Lower lobe of right lung (tissue), 2 donors: ENCODE results near the gene MYPN. TPM values are rescaled to one million over a fixed set of nuclear protein-coding genes. Genes with fewer than 3 reads are reported as not detected.

Source experiments
- ATAC-seq, 2 donors: fragments of 200-7000 bp; cut with Tn5 transposase; one replicate each; pipeline ENCODE4 v1.9.1; 2020 to 2022; ENCODE audit warnings: mild to moderate bottlenecking in 2 of 2, moderate library complexity in 2 of 2
- DNase-seq: peaks from one replicate; pipeline ENCODE4 v3.0.0-alpha.2; 2020
- H3K27ac ChIP-seq: fragments of 200-600 bp; one replicate; pipeline ENCODE4 v1.8.0; 2022
- H3K27me3 ChIP-seq: fragments of 200-600 bp; one replicate; pipeline ENCODE4 v1.8.0; 2022; ENCODE audit warnings: low read depth
- H3K36me3 ChIP-seq: fragments of 200-600 bp; one replicate; pipeline ENCODE4 v1.8.0; 2022; ENCODE audit warnings: mild to moderate bottlenecking
- H3K4me1 ChIP-seq: fragments of 200-600 bp; one replicate; pipeline ENCODE4 v1.8.0; 2022
- H3K4me3 ChIP-seq: fragments of 200-600 bp; one replicate; pipeline ENCODE4 v1.8.0; 2022; ENCODE audit warnings: mild to moderate bottlenecking
- H3K9me3 ChIP-seq: fragments of 200-600 bp; one replicate; pipeline ENCODE4 v1.8.0; 2022
- intact Hi-C: fragments of 100-400 bp; cut with DNase I; formaldehyde crosslinking; loops from one replicate; pipeline ENCODE4 v1.11.0; 2022
- total RNA-seq: library from RNA; stranded (reverse); fragmentation: NEBNext Ultra II Directional; extraction: Animal tissue kit (Norgen Biotek cat#: 25700); gene quantifications from one replicate; pipeline ENCODE4 v1.2.1, GENCODE V29; 2021
- TF ChIP-seq, protein P1 (sequence below): fragments of 200-600 bp; IDR thresholded peaks from one replicate; pipeline ENCODE4 v1.8.0; 2022; ENCODE audit warnings: antibody characterized with exemption, mild to moderate bottlenecking
- donor health status: DM: no; HTN: yes; CAD: no; lungs with severe emphysema.

The MYPN gene
- total RNA-seq, 1 donor from 2014 or later, result not detected

DNA sequence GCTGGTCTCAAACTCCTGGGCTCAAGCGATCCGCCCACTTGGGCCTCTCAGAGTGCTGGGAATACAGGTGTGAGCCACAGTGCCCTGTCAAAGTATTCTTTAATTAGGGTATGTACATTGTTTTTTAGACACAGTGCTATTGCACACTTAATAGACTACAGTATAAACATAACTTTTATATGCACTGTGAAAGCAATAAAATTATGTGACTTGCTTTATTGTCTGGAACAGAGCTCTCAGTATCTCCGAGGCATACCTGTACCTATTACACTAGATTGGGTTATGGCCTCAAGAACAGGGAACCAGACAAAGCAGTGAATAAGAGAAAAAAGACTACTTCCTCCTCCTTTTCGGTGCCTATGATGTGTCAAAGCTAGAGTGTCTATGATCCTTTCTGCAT is 109.5 kb downstream of the MYPN start:
- H3K4me1 ChIP-seq, result no peaks in the 10 kb centered on the region
- intact Hi-C loops, result no loop called here

DNA sequence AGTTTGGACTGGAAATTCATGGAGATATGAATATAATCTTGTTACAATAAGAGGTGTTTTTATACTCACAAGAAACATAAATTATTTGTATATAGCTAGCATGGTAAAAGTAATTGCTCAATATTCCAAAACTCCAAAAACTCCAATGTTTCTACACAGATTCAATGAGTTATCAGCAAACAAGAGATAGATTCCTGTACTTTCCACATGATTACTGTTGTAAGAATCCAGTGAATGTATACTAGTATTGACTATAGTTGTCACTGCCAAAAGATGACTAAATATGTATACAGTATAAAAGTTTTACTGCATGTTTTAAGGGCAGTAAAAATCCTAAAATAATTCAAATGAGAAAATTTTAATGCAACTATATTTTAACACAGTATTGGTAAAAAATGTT is 111.9 kb downstream of the MYPN start:
- Histone ChIP-seq H3K27me3 (no peaks in the 10 kb centered on the region), H3K9me3 (no peaks in the 10 kb centered on the region), H3K27ac (no peak overlapping the region), H3K36me3 (no peaks in the 10 kb centered on the region), H3K4me3 (no peak overlapping the region), H3K4me1 (no peaks in the 10 kb centered on the region)
- intact Hi-C loops, result no loop called here
- DNase-seq (no peak), ATAC-seq (no peak)
- TF ChIP-seq, protein P1, sequence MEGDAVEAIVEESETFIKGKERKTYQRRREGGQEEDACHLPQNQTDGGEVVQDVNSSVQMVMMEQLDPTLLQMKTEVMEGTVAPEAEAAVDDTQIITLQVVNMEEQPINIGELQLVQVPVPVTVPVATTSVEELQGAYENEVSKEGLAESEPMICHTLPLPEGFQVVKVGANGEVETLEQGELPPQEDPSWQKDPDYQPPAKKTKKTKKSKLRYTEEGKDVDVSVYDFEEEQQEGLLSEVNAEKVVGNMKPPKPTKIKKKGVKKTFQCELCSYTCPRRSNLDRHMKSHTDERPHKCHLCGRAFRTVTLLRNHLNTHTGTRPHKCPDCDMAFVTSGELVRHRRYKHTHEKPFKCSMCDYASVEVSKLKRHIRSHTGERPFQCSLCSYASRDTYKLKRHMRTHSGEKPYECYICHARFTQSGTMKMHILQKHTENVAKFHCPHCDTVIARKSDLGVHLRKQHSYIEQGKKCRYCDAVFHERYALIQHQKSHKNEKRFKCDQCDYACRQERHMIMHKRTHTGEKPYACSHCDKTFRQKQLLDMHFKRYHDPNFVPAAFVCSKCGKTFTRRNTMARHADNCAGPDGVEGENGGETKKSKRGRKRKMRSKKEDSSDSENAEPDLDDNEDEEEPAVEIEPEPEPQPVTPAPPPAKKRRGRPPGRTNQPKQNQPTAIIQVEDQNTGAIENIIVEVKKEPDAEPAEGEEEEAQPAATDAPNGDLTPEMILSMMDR, result no peak

More for the DNA sequence above, 109.5 kb downstream of the MYPN start:
- TF ChIP-seq, protein P1, result no peak
- no peak for DNase-seq
- H3K9me3 ChIP-seq, result no peaks in the 10 kb centered on the region
- H3K4me3 ChIP-seq, result no peak overlapping the region
- ATAC-seq, result no peak
- no peaks in the 10 kb centered on the region for H3K27me3 ChIP-seq
- no peaks in the 10 kb centered on the region for H3K36me3 ChIP-seq
- no peak overlapping the region for H3K27ac ChIP-seq

DNA sequence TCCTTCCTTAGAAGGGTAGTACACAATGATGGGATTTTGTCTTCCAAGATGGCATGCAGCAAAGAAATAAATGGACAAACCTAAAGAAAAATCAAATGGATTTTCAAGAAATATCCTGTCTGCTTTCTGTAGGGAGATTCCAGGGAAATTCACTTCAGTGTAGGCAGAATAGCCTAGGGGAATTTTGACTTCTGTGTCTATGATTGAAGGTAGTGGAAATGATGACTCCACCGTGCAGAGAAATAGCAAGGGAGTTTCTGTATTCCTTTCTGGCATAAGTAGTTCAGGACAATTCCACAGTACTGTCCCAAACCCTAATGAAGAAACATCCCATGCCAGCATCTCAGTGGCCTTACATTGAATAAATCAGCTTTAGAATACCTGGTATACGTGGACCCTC is 113.1 kb downstream of the MYPN start:
- intact Hi-C loops, result no loop called here
- DNase-seq, result no peak
- Histone ChIP-seq H3K4me3 (no peak overlapping the region), H3K27me3 (no peaks in the 10 kb centered on the region), H3K4me1 (no peaks in the 10 kb centered on the region), H3K27ac (no peak overlapping the region), H3K36me3 (no peaks in the 10 kb centered on the region), H3K9me3 (no peaks in the 10 kb centered on the region)
- no peak for ATAC-seq
- TF ChIP-seq, protein P1, result no peak

DNA sequence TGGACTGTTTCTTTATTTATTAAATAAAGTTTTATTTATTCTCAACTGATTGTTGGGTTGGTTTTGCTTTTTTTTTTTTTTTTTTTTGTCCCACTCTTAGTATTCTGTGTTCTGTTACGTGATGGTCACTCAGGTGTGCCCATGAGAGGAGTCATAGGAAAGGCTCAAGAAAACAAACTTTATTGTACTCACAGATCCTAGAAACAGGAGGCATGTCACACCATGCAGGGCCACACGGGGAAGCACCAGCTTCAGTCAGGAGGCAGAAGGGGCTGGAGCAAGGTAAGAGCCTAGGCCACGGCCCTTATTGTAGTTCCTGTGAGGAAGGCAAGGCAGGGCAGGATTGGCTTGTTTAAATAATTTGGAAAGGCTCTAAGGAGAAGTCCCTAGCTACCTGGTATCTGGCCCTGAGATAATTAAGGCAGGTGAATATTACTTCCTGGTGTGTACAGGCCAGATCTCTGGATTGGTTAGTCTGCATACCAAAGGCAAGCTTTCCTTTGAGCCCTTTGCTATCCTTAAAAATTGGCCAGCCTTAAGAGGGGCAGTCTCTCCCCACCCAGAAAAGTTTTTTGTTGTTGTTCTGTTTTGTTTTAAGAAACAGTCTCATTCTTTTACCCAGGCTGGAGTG is 114.4 kb downstream of the MYPN start:
- Histone ChIP-seq H3K4me1 (no peaks in the 10 kb centered on the region), H3K36me3 (no peaks in the 10 kb centered on the region), H3K27me3 (peaks cover 6% of the 10 kb centered on the region), H3K4me3 (no peak overlapping the region), H3K9me3 (no peaks in the 10 kb centered on the region), H3K27ac (no peak overlapping the region)
- TF ChIP-seq, protein P1, result no peak
- intact Hi-C loops, result no loop called here
- no peak for DNase-seq
- ATAC-seq, result no peak

DNA sequence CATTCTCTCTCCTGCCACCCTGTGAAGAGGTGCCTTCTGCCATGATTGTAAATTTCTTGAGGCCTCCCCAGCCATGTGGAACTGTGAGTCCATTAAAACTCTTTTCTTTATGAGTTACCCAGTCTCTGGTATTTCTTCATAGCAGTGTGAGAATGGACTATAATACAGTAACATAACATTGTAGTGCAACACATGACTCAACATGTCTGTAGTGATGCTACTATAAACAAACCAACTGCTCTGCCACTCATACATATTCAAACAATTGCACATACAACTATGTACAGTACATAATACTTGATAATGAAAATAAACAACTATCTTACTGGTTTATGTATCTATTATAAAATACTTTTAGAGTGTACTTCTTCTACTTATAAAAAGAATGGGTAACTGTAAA is 115.5 kb downstream of the MYPN start:
- no peak for DNase-seq
- intact Hi-C loops, result no loop called here
- no peak overlapping the region for H3K27ac ChIP-seq
- no peaks in the 10 kb centered on the region for H3K9me3 ChIP-seq
- TF ChIP-seq, protein P1, result no peak
- ATAC-seq, result no peak
- peaks cover 10% of the 10 kb centered on the region for H3K27me3 ChIP-seq
- no peaks in the 10 kb centered on the region for H3K4me1 ChIP-seq
- H3K4me3 ChIP-seq, result no peak overlapping the region
- no peaks in the 10 kb centered on the region for H3K36me3 ChIP-seq
